ENCODE results near the gene ABHD17A. TPM values are rescaled to one million over a fixed set of nuclear protein-coding genes. Genes with fewer than 3 reads are reported as not detected.

ABHD17A gene
- total RNA-seq, 1 experiment from 2014 or later = 60.7 TPM

- TF ChIP-seq TCF7 (CRISPR knock-in tag; IDR thresholded peaks at IDR 0.05; ENCODE audit: low read depth) (no peak), E2F4 (CRISPR knock-in tag; IDR thresholded peaks at IDR 0.05; ENCODE audit: borderline replicate concordance, low read depth) (no peak)
Observed at GRCh38 chr19:1909761-1910080, 24.4 kb upstream of the ABHD17A start (continued).

- Mint-ChIP-seq H3K36me3 (peaks cover 3% of the 10 kb centered on the region; the same call in 1 of the 2 replicates), H3K27ac (no peak overlapping the region), H3K4me3 (no peak overlapping the region), H3K4me1 (peaks cover 17% of the 10 kb centered on the region), H3K27me3 (ENCODE audit: low read depth) (no peaks in the 10 kb centered on the region), H3K9me3 (no peaks in the 10 kb centered on the region)
- DNase-seq (ENCODE audit: low spot score) = no peak
- TF ChIP-seq SMAD3 (CRISPR knock-in tag; IDR thresholded peaks at IDR 0.05; ENCODE audit: borderline replicate concordance) (no peak), HMGA2 (CRISPR knock-in tag; IDR thresholded peaks at IDR 0.05) (no peak), PRDM15 (CRISPR knock-in tag; IDR thresholded peaks at IDR 0.05) (no peak), AFF4 (CRISPR knock-in tag; IDR thresholded peaks at IDR 0.05; ENCODE audit: borderline replicate concordance) (no peak), SP1 (CRISPR knock-in tag; conservative IDR thresholded peaks at IDR 0.05) (no peak), MYBL2 (CRISPR knock-in tag; IDR thresholded peaks at IDR 0.05) (no peak), ZNF671 (CRISPR knock-in tag; IDR thresholded peaks at IDR 0.05) (no peak), ATF1 (CRISPR knock-in tag; IDR thresholded peaks at IDR 0.05) (no peak), USF1 (CRISPR knock-in tag; IDR thresholded peaks at IDR 0.05) (no peak), STAT6 (CRISPR knock-in tag; conservative IDR thresholded peaks at IDR 0.05; ENCODE audit: low read depth) (no peak), FOXP4 (CRISPR knock-in tag; IDR thresholded peaks at IDR 0.05) (no peak)
- ChIA-PET CTCF (interaction anchor here (0.9 kb wide), 1 partner anchor 11 kb away, joined by 3 read pairs; no protein-coding TSS in a partner anchor), POLR2A (no interaction called here)
- ATAC-seq = no peak
Observed at GRCh38 chr19:1908364-1908678, 23.0 kb upstream of the ABHD17A start.
